AG10803 (cell line): ENCODE data around the gene TMEM131L.
A peak's percentile ranks its signal among the peaks of the same experiment; 100 is the strongest.

Experiments
- DNase-seq: peaks from one replicate; pipeline ENCODE4 v3.0.0; 2010; ENCODE audit warnings: low read depth
- H3K4me3 ChIP-seq: 2 replicates; pipeline ENCODE4 v1.5.1; 2011; ENCODE audit warnings: mild to moderate bottlenecking, low read length, control low read depth
- TF ChIP-seq, protein P1 (sequence below): conservative IDR thresholded peaks from 2 replicates; pipeline ENCODE4 v1.5.1; 2011; ENCODE audit warnings: mild to moderate bottlenecking, low read length, control low read depth, inconsistent platforms

TMEM131L gene

GRCh38 chr4:153486281-153487151, 20.4 kb downstream of the TMEM131L start:
- TF ChIP-seq, protein P1, sequence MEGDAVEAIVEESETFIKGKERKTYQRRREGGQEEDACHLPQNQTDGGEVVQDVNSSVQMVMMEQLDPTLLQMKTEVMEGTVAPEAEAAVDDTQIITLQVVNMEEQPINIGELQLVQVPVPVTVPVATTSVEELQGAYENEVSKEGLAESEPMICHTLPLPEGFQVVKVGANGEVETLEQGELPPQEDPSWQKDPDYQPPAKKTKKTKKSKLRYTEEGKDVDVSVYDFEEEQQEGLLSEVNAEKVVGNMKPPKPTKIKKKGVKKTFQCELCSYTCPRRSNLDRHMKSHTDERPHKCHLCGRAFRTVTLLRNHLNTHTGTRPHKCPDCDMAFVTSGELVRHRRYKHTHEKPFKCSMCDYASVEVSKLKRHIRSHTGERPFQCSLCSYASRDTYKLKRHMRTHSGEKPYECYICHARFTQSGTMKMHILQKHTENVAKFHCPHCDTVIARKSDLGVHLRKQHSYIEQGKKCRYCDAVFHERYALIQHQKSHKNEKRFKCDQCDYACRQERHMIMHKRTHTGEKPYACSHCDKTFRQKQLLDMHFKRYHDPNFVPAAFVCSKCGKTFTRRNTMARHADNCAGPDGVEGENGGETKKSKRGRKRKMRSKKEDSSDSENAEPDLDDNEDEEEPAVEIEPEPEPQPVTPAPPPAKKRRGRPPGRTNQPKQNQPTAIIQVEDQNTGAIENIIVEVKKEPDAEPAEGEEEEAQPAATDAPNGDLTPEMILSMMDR: no peak
- H3K4me3 ChIP-seq: no peak overlapping the region
- DNase-seq: peak; percentile 83

GRCh38 chr4:153488006-153488891, 22.1 kb downstream of the TMEM131L start:
- H3K4me3 ChIP-seq: no peak overlapping the region; the same call in 1 of the 2 replicates
- DNase-seq: no peak
- TF ChIP-seq, protein P1: no peak

DNA sequence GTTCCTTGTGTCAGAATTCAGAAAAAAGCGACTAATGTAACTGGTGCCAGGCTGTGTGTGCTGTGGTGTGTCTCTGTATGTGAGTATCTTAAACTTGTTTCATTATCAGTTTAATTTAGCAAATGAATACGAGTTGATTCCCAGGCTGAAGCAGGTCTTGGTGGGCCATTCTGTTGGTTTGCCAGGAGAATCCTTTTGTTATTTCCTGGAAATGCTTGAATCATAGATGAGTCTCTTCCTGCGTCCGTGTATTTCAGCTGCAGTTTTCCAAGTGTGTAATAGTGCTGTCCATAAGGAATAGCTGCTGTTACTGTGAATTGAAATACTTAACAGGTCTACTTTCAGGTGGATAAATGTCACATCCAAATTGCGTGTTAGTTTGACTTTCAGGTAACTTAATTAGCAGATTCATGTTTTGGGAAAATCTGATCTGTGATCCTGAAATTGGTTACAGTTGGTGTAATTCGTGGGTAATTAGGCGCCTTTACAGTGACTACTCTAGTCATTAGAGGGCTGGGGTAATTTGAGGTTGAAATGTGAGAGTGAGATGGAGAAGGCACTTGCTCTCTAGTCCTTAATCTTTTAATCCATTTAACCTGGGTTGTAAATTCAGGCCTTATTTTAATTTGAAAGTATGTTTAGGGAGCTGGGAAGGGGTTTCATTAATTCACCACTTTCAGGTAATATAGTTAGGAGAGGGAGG, 23.8 kb downstream of the TMEM131L start:
- no peak overlapping the region for H3K4me3 ChIP-seq
- TF ChIP-seq, protein P1: no peak
- no peak for DNase-seq

- TF ChIP-seq, protein P1: no peak
- no peak for DNase-seq
- H3K4me3 ChIP-seq: no peak overlapping the region
These were observed 24.9 kb downstream of the TMEM131L start for GRCh38 chr4:153490985-153491483.

DNA sequence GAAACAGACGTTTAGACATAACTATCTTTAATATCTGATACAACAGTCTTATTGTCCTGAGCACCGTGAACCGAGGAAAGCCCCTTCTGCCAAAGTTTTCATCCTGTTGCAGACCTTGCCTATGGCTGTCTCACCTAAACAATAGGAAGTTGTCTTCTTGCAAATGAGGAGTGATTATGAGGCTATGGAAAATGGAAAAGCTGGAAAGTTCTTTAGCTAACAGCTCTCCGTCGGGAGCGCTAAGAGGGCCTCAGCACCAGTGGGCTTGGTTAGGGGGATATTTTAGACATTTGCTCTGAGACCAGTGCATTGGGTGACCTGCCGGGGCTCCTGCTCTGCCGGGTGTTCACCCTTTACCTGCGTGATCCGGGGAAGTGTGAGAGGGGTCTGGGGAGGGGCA, 28.4 kb downstream of the TMEM131L start:
- no peak for DNase-seq
- no peak overlapping the region for H3K4me3 ChIP-seq
- TF ChIP-seq, protein P1: no peak

GRCh38 chr4:153495480-153496193, 29.5 kb downstream of the TMEM131L start:
- TF ChIP-seq, protein P1: no peak
- no peak overlapping the region for H3K4me3 ChIP-seq
- DNase-seq: no peak
